ENCODE results near the gene NDUFB8.
"Not testable (repeated sequence)": the region's sequence is repeated elsewhere in the genome, so short reads cannot be mapped to it uniquely, and the experiment has no call there.

NDUFB8 gene

GRCh38 chr10:100529475-100530298 is at the start of gene NDUFB8:
Gene NDUFB8, minus strand, starts transcription at chr10:100529871. Its CDS starts 20 bp downstream, at chr10:100529851.
- peak; percentile 90 for DNase-seq

GRCh38 chr10:100576282-100576635 is 46.6 kb upstream of the NDUFB8 start:
- no peak for DNase-seq

- DNase-seq = no peak
Observed at GRCh38 chr10:100575585-100576281, 46.1 kb upstream of the NDUFB8 start.

- DNase-seq = not testable (repeated sequence)
Observed at GRCh38 chr10:100575146-100575545, 45.5 kb upstream of the NDUFB8 start.

GRCh38 chr10:100571084-100571856 is 41.6 kb upstream of the NDUFB8 start:
- DNase-seq = no peak

- no peak for DNase-seq
Observed at GRCh38 chr10:100570506-100570905, 40.8 kb upstream of the NDUFB8 start.

- no peak for DNase-seq
Observed at GRCh38 chr10:100569687-100570481, 40.2 kb upstream of the NDUFB8 start.

DNA sequence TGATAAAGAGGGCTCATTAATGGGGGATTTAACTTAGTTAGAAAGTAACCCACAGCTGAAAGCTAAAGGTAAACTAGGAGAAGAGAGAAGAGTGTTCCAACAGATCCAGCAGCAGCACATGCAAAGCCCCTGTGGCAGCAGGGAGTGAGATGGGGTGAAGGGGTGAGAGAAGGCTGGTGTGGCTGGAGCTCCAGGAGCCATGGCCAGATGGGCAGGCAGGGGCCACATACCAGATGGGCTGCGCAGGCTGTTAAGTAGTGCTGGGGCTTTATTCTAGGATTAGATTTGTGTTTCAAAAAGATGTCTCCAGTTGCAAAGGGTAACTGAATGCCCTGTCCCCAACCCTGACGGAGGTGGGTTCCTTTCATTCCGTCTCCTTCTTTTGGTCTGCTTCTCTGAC is 39.2 kb upstream of the NDUFB8 start:
- no peak for DNase-seq

DNA sequence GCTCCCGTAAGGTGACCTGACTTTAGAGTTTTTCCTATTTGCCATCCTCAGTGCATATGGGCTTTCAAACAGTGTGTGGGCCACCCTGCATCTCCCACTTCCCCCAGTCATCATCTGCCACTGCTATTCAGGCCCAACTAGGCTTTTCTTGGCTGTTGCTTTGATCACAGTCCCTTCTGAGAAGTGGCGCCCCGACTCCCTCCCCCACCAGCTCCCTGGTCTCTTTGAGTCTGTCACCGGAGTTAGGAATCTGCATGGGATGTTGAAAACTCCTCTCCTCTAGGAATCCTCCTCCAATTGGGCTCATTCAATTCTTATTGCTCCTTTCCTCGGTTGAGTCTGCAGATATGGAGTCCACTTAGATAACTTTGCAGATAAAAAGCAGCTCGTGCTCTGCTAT is 38.2 kb upstream of the NDUFB8 start:
- DNase-seq = no peak

GRCh38 chr10:100567249-100567648 is 37.6 kb upstream of the NDUFB8 start:
- no peak for DNase-seq

DNA sequence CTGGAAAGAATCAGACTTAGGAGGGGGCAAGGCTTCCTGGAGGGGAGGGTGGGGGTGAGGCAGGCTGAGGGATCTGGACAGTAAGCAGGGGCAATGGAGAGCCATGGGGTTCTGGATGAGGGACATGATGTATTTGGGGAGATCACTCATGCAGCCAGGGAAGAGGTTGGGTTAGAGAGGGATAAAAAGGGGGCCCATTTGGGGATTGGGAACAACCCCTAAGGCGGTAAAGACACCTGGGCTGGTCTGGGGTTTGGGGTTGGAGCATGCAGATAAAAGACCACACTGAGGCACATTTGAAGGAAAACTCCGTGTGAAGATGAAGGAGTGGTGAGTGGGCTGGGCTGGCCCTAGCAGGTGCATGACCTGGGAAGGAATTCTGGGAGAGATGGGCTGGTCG is 36.9 kb upstream of the NDUFB8 start:
- DNase-seq = no peak

DNA sequence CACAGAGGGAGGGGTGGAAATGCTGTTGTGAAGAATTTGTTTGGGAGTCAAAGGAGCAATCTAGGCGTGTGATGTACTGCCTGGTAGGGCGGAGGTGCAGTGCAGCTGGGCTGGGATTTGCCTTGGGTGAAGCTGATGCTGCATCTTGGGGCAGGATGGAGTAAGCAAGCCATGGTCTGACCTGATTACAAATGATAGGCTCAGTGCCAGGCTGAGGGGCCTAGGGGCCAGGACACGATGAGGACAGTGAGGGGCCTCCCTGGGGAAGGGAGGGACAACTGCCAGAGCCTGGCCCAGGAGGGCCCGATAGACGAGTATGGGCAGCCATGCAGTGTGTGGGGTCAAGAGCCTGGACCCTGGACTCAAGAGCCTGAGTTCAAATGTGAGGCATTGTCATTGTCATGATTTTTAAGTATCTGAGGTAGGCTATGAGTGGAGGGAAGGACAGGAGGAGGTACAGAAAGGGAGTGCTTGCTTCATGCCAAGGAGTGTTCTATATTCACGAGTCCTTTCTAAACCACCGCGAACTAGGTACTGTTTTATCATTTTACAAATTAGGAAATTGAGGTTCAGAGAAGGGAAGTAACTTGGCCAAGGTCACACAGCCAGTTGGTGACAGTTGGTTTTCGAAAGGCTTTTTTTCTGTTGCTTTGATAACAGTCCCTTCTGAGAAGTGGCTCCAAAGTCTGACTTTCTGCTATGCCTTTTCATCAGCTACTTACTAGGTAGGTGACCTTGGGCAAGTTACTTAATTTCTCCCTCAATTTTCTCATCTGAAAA is 35.7 kb upstream of the NDUFB8 start:
- DNase-seq = no peak

DNA sequence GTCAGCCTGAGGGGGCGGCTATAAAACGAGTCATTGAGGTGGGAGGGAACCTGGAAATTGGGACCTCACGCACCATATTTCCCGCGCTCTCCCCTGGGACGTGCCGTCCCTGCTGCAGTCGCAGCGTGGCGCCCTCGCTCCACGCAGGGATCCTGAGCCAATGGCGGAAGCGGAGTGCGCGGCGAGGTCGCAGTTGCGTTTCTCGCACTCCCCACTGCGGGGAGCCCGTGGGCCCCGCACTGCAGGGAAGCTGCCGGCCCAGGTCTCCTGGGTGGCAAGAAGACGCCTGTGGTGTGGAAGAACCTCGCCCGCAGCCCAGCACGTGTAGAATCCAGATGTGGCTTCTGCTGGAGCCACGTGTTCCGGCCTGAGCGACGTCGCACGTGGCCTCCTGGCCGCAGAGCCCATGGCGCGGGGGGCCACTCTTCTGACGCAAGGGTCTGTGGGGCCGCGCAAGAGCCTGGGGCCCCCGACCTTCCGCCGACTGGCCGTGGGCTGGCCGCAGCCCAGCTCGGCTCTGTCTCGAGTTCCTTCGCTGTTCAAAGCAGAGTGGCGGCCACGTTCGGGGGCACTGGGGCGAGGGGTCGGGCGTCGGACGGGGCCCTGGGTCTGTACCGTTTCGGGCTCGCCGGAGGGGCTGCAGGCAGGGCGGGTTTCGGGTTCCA is 32.5 kb upstream of the NDUFB8 start:
- peak; percentile 81 for DNase-seq

DNA sequence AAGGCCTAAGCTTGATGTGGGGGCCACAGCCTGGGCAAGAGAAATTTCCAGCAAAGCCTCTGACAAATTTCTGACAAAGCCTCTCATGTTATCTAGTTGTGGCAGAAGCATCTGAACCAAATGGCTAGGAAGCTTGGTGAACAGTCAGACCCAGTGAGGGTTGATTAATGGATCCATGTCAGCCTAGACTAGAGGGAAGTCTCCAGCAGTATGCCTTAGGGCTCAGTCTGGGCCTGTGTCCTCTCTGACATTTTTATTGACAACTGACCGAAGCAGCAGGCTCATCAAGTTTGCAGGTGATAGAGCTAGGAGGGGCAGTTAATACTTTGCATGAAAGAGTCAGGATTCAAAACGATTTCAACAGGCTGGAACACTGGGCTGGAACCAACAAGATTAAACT is 31.3 kb upstream of the NDUFB8 start:
- DNase-seq = no peak

DNA sequence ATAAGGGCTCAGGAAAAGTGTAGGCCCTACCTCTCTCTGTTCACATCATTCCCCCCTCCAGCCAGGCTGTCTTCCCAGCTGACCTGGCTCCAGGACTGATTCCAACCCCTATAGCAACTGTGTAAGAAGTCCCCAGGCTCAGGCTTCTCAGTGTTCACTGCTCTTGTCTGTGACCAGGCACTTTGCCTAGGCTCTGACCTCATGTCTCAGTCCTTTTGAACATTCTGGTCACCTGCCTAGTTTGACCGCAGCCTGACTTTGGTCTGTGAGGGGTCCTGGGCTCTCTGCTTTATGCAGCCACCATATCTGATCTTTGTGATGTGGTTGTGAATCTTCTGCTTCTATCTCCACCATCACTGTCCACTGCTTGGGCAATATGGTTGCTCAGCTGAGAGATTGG is 30.6 kb upstream of the NDUFB8 start:
- no peak for DNase-seq

- DNase-seq = no peak
Observed at GRCh38 chr10:100554902-100555301, 25.2 kb upstream of the NDUFB8 start.

DNA sequence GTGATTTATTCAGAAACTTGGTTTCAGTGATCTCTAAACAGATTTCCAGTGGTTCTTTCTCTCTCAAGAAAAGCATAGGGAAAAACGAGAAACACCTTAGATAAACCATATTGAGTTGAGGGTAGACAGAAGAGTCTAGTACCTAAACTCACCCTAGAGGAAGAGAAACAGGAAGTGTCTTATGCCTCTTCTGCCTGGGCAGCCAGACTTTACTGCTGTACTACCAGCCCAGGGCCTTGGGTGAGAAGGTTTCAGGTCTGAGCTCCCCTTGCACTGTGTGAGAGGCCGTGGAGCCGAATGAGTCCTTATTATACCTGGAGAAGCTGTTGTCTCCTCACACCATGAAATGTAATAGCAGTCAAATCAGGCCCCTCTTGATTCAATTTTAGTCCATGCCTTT is 24.3 kb upstream of the NDUFB8 start:
- DNase-seq = no peak

DNA sequence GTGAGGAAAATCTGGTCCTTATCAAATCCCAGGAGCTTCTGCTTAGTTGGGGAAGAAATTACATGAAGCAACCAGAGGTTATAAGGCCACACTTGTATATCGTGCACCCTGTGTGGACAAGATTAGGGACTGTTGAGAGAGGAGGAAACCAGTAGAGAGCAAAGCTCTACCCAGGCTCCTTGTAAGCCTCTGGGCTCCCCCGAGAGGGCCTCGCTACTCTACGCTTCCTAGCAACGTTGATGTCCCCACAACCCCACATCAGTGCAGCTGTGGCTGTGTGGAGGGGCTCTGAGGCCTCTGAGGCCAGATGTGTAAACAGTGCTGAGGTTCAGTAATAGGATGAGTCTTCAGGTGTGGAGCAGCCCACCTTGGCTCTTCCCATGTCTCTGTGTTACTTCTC is 22.1 kb upstream of the NDUFB8 start:
- DNase-seq = no peak

DNA sequence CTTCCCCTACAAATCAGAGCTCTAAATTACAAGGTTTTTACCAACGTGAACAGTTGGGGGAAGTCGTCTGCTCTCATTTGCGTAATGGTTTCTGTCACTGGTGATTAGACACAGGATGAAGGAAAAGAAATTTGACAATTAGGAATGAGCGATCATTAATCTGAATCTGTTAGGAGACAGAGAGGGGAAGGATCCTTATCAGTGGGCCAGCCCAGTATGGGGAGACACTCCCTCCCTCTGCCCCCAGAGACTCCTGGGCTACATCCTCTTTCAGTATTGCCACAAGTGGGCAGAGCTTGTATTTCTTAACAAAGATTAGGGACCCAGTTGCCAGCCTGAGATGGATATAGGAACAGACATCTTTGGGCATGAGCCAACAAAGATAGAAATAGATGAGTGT is 21.5 kb upstream of the NDUFB8 start:
- no peak for DNase-seq

GRCh38 chr10:100544950-100545349 is 15.3 kb upstream of the NDUFB8 start:
- DNase-seq = no peak

DNA sequence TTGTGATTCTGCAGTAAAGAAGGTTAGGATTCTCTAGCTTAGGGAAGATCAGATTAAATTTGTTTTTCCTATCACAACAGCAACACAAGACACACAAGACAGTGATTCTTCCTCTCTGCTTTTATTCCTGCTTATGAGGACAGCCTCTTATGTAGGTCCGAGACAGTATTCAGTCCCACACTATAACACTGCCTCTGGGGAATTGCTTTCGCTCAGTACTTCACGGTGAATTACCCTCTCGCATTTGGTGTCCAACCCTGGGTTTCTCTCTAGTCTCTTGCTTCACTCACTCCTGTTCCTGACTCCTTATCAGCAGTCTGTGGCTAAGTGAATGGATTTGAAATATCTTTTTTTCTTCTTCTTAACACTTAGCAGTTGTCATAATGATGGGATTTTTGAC is 7.8 kb upstream of the NDUFB8 start:
- no peak for DNase-seq
